ENCODE data around the gene UBA7.

DNA sequence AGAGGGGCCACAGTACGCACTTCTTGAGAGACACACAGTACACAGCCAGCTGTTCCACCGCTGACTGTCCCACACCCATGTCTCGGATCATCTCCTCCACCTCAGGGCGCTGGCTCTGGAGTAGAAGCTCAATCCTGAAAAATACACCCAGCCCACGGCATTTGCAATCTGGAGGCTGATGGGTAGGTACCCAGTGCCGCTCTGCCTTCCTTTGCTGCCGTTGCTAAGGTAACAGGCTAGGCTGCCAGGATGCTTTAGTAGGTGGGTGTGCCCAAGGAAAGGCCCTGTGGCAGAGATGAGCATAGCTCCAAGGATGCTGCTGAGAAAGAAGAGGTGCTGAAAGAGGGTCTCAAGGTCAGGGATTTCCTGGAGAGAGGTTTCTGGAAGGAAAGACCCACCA lies 28.1 kb upstream of the UBA7 start:
- no peak for TF ChIP-seq BRCA1 (IDR thresholded peaks at IDR 0.05; ENCODE audit: low read depth, low read length)
- no peak for TF ChIP-seq ASH2L (IDR thresholded peaks at IDR 0.05; ENCODE audit: low read length)
- TF ChIP-seq ZNF274 (IDR thresholded peaks at IDR 0.05; ENCODE audit: borderline replicate concordance, extremely low read depth, low read length): no peak
- no peak for TF ChIP-seq RBBP5 (IDR thresholded peaks at IDR 0.05; ENCODE audit: borderline replicate concordance, low read depth, low read length)
- no peak for TF ChIP-seq TCF12 (IDR thresholded peaks at IDR 0.05; ENCODE audit: low read depth, low read length)
- TF ChIP-seq, protein P1, sequence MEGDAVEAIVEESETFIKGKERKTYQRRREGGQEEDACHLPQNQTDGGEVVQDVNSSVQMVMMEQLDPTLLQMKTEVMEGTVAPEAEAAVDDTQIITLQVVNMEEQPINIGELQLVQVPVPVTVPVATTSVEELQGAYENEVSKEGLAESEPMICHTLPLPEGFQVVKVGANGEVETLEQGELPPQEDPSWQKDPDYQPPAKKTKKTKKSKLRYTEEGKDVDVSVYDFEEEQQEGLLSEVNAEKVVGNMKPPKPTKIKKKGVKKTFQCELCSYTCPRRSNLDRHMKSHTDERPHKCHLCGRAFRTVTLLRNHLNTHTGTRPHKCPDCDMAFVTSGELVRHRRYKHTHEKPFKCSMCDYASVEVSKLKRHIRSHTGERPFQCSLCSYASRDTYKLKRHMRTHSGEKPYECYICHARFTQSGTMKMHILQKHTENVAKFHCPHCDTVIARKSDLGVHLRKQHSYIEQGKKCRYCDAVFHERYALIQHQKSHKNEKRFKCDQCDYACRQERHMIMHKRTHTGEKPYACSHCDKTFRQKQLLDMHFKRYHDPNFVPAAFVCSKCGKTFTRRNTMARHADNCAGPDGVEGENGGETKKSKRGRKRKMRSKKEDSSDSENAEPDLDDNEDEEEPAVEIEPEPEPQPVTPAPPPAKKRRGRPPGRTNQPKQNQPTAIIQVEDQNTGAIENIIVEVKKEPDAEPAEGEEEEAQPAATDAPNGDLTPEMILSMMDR (IDR thresholded peaks at IDR 0.05; ENCODE audit: control extremely low read depth in 1 of 3, insufficient read depth in 1 of 3, low read depth in 1 of 3, low read length in 3 of 3): no peak
- TF ChIP-seq SP4 (IDR thresholded peaks at IDR 0.05; ENCODE audit: low read length): no peak
- TF ChIP-seq POLR2A (IDR thresholded peaks at IDR 0.05; ENCODE audit: control extremely low read depth in 1 of 2, low read depth in 2 of 2, low read length in 2 of 2): no peak
- no peak for TF ChIP-seq TEAD4 (IDR thresholded peaks at IDR 0.05; ENCODE audit: low read depth, low read length)
- no peak for TF ChIP-seq GABPA (IDR thresholded peaks at IDR 0.05; ENCODE audit: borderline replicate concordance, insufficient read depth, low read length)
